GM12878 (cell line): ENCODE measurements around the gene SLC35E3. TPM values are rescaled to one million over a fixed set of nuclear protein-coding genes. Genes with fewer than 3 reads are reported as not detected.

Experiments
- ATAC-seq: fragments of 200-7000 bp; cut with Tn5 transposase; 3 replicates; pipeline ENCODE4 v1.9.1; 2020; ENCODE audit warnings: mild to moderate bottlenecking, moderate library complexity
- BruUV-seq: library from RNA; stranded (reverse); fragments of 400-500 nt; replicated peaks from 2 replicates; lab custom pipeline; 2021; lab: Mats Ljungman, UMichigan
- CTCF ChIA-PET: fragments of 300-600 bp; sonication (Branson Sonifier 250); formaldehyde crosslinking; extraction: SDS; loops from one replicate; lab custom pipeline; 2021; ENCODE audit warnings: inconsistent platforms; lab: Yijun Ruan, JAX
- POLR2A ChIA-PET: fragments of 350-600 bp; formaldehyde crosslinking; extraction: SDS; loops from one replicate; lab custom pipeline; 2021; ENCODE audit warnings: inconsistent platforms; lab: Charles Lee
- RAD21 ChIA-PET: fragments of 300-600 bp; sonication (Branson Sonifier 250); formaldehyde crosslinking; loops from one replicate; lab custom pipeline; 2023; ENCODE audit warnings: antibody characterized with exemption; ENCODE audit not compliant: unreplicated experiment; lab: Charles Lee
- SMC1A ChIA-PET: fragments of 300-600 bp; sonication (Branson Sonifier 250); formaldehyde crosslinking; loops from one replicate; lab custom pipeline; 2023; ENCODE audit not compliant: unreplicated experiment, uncharacterized antibody; lab: Charles Lee
- DNase-seq: peaks from one replicate; pipeline ENCODE4 v3.0.0-alpha.2; 2011; ENCODE audit warnings: low read depth, low spot score
- FAIRE-seq: peaks from 3 replicates; lab custom pipeline; 2011; peaks lifted over from hg19 to GRCh38; lab: Jason Lieb, UNC
- H2AFZ ChIP-seq: 2 replicates; pipeline ENCODE4 v1.6.0; 2011; ENCODE audit warnings: low read depth, low read length, control low read depth; ENCODE audit not compliant: control insufficient read depth
- H3K27ac ChIP-seq: 2 replicates; pipeline ENCODE4 v1.5.1; 2011; ENCODE audit warnings: control low read depth; ENCODE audit not compliant: control insufficient read depth, insufficient read depth
- H3K27me3 ChIP-seq, 2 experiments: replicated peaks in 1 of 2; 2 replicates each; pipeline versions ENCODE4 v1.6.0 to v1.6.1; 2011; ENCODE audit warnings: low read length in 1 of 2; ENCODE audit not compliant: control insufficient read depth in 2 of 2, insufficient read depth in 2 of 2
- H3K36me3 ChIP-seq, 2 experiments: 2 replicates each; pipeline ENCODE4 v1.5.1; 2011; ENCODE audit warnings: low read length in 1 of 2; ENCODE audit not compliant: control insufficient read depth in 2 of 2, insufficient read depth in 2 of 2
- H3K4me1 ChIP-seq: 2 replicates; pipeline ENCODE4 v1.6.1; 2011; ENCODE audit warnings: mild to moderate bottlenecking, low read length, moderate library complexity, mixed read lengths; ENCODE audit not compliant: control insufficient read depth, insufficient read depth
- H3K4me2 ChIP-seq: 2 replicates; pipeline ENCODE4 v1.6.0; 2011; ENCODE audit warnings: control low read depth; ENCODE audit not compliant: control insufficient read depth, insufficient read depth
- H3K4me3 ChIP-seq: fragments of 200-600 bp; sonication (generic); 2 replicates; pipeline ENCODE4 v1.5.1; 2016
- H3K79me2 ChIP-seq: 2 replicates; pipeline ENCODE4 v1.6.0; 2011; ENCODE audit warnings: low read length; ENCODE audit not compliant: control insufficient read depth, insufficient read depth
- H3K9ac ChIP-seq: 2 replicates; pipeline ENCODE4 v1.8.0; 2011; ENCODE audit warnings: low read length, control low read depth, mixed read lengths; ENCODE audit not compliant: control insufficient read depth, insufficient read depth
- H3K9me3 ChIP-seq: replicated peaks from 3 replicates; pipeline ENCODE4 v1.5.1; 2011; ENCODE audit warnings: mild to moderate bottlenecking, low read length; ENCODE audit not compliant: control insufficient read depth, insufficient read depth
- H4K20me1 ChIP-seq: 2 replicates; pipeline ENCODE4 v1.6.0; 2011; ENCODE audit not compliant: control insufficient read depth, insufficient read depth
- CHD4 ChIP-seq: fragments of 200-600 bp; sonication (generic); IDR thresholded peaks from 2 replicates; pipeline ENCODE4 v1.6.1; 2016; ENCODE audit warnings: mild to moderate bottlenecking
- IKZF1 ChIP-seq: fragments of 450-650 bp; conservative IDR thresholded peaks from 2 replicates; pipeline ENCODE4 v1.6.1; 2017; ENCODE audit warnings: antibody characterized with exemption, mild to moderate bottlenecking
- MEF2A ChIP-seq: IDR thresholded peaks from 2 replicates; pipeline ENCODE4 v1.6.1; 2011; ENCODE audit warnings: low read depth, mild to moderate bottlenecking, low read length, moderate library complexity; ENCODE audit not compliant: insufficient read depth
- MTA3 ChIP-seq: IDR thresholded peaks from 2 replicates; pipeline ENCODE4 v1.6.1; 2012; ENCODE audit warnings: low read length, inconsistent platforms, borderline replicate concordance
- MXI1 ChIP-seq: fragments of 150-350 bp; IDR thresholded peaks from 2 replicates; pipeline ENCODE4 v1.6.1; 2011; ENCODE audit warnings: low read depth, mild to moderate bottlenecking, inconsistent platforms, low read length, improper control_type of control experiment
- MYC ChIP-seq: IDR thresholded peaks from 2 replicates; pipeline ENCODE4 v1.6.1; 2011; ENCODE audit warnings: mild to moderate bottlenecking, low read length, moderate library complexity, inconsistent platforms; ENCODE audit not compliant: insufficient read depth, insufficient replicate concordance, insufficient read length, severe bottlenecking
- PAX8 ChIP-seq: fragments of 450-650 bp; IDR thresholded peaks from 2 replicates; pipeline ENCODE4 v1.6.1; 2017; ENCODE audit warnings: mild to moderate bottlenecking, moderate library complexity
- WGBS: methylation state at CpG from one replicate; pipeline ENCODE4 v1.1.6; 2016; ENCODE audit warnings: low lambda C conversion rate; ENCODE audit not compliant: insufficient replicate concordance, insufficient coverage; ENCODE audit errors: missing lambda C conversion rate; 5-methylcytosine and 5-hydroxymethylcytosine counted together
- in situ Hi-C: fragments of 300-500 bp; cut with MboI; formaldehyde crosslinking; loops from 9 replicates; pipeline ENCODE4 v1.14.3; 2018; ENCODE audit warnings: mixed read lengths
- intact Hi-C: fragments of 100-400 bp; cut with micrococcal nuclease; formaldehyde crosslinking; loops from one replicate; pipeline ENCODE4 v1.14.2; 2022; ENCODE audit not compliant: unreplicated experiment
- polyA plus RNA-seq, 11 experiments: library from polyadenylated mRNA; depleted of rRNA in 4 of 11; unstranded in 6 of 11; stranded (reverse) in 5 of 11; fragments of >200 nt; fragmentation: Nextera tagmentation in 4 of 11; fragmentation: Illumina TruSeq in 1 of 11; extraction: Ambion mirVana in 4 of 11; extraction: Trizol in 1 of 11; gene quantifications; 1 replicate in 1 of 11; 2 replicates in 10 of 11; pipeline versions ENCODE4 v1.2.1 to v1.2.3, GENCODE V29; 2011 to 2016; ENCODE audit warnings: inconsistent platforms in 2 of 11, missing spikeins in 2 of 11, low read depth in 1 of 11
- total RNA-seq, 4 experiments: library from RNA; depleted of rRNA in 3 of 4; stranded (reverse); fragments of >200 nt in 3 of 4; fragmentation: Illumina TruSeq in 1 of 4; extraction: Trizol in 1 of 4; gene quantifications; 2 replicates each; pipeline versions ENCODE4 v1.2.1 to v1.2.3, GENCODE V29; 2013 to 2021
- TF ChIP-seq, protein P1 (sequence below): IDR thresholded peaks from 2 replicates; pipeline ENCODE4 v1.6.1; 2011; ENCODE audit warnings: low read depth, low read length, improper control_type of control experiment, borderline replicate concordance
- TF ChIP-seq, protein P2 (sequence below): fragments of 150-350 bp; IDR thresholded peaks from 2 replicates; pipeline ENCODE4 v1.6.1; 2014; ENCODE audit warnings: mild to moderate bottlenecking, low read depth, low read length
- TF ChIP-seq, protein P3 (sequence below): IDR thresholded peaks from 2 replicates; pipeline ENCODE4 v1.6.1; 2011; ENCODE audit warnings: mild to moderate bottlenecking, low read depth, low read length, moderate library complexity; ENCODE audit not compliant: insufficient replicate concordance

Gene SLC35E3
- total and polyA plus RNA-seq, 10 of the 15 experiments (the other 5 are each of a cell fraction or from before 2014, with no cell fraction given) = 3.6 to 19.8 (median 6.1) TPM

DNA sequence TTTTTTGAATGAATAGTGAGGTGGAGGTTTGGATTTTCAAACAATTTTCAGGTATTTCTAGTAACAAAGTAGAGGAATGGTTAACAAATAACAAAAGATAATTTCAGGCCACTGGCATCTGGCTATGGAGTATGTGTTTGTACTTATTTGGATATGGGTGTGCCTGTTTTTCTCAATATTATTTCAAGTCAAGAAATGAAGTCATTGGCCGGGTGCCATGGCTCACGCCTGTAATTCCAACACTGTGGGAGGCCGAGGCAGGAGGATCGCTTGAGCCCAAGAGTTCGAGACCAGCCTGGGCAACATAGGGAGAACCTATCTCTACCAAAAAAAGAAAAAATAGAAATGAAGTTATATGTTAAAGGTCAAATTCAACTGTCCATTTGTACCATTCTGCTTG is 13.9 kb downstream of the SLC35E3 start:
- intact Hi-C loops = no loop called here
- POLR2A ChIA-PET = no interaction called here
- Histone ChIP-seq H4K20me1 (no peaks in the 10 kb centered on the region), H3K9ac (no peak overlapping the region), H2AFZ (no peak overlapping the region), H3K79me2 (no peaks in the 10 kb centered on the region), H3K4me1 (no peaks in the 10 kb centered on the region), H3K9me3 (no peaks in the 10 kb centered on the region), H3K27ac (no peak overlapping the region)
- no TSS peak for BruUV-seq
- ATAC-seq (no peak), DNase-seq (no peak)
- WGBS = 94% methylated on average over 5 of the region's 5 CpGs
- in situ Hi-C loops = no loop called here
- TF ChIP-seq, protein P1, sequence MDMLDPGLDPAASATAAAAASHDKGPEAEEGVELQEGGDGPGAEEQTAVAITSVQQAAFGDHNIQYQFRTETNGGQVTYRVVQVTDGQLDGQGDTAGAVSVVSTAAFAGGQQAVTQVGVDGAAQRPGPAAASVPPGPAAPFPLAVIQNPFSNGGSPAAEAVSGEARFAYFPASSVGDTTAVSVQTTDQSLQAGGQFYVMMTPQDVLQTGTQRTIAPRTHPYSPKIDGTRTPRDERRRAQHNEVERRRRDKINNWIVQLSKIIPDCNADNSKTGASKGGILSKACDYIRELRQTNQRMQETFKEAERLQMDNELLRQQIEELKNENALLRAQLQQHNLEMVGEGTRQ = no peak
- TF ChIP-seq CHD4 (no peak), MYC (no peak), IKZF1 (no peak), MTA3 (no peak), MEF2A (no peak), PAX8 (no peak), MXI1 (no peak)
- TF ChIP-seq, protein P2, sequence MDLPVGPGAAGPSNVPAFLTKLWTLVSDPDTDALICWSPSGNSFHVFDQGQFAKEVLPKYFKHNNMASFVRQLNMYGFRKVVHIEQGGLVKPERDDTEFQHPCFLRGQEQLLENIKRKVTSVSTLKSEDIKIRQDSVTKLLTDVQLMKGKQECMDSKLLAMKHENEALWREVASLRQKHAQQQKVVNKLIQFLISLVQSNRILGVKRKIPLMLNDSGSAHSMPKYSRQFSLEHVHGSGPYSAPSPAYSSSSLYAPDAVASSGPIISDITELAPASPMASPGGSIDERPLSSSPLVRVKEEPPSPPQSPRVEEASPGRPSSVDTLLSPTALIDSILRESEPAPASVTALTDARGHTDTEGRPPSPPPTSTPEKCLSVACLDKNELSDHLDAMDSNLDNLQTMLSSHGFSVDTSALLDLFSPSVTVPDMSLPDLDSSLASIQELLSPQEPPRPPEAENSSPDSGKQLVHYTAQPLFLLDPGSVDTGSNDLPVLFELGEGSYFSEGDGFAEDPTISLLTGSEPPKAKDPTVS = no peak
- TF ChIP-seq, protein P3, sequence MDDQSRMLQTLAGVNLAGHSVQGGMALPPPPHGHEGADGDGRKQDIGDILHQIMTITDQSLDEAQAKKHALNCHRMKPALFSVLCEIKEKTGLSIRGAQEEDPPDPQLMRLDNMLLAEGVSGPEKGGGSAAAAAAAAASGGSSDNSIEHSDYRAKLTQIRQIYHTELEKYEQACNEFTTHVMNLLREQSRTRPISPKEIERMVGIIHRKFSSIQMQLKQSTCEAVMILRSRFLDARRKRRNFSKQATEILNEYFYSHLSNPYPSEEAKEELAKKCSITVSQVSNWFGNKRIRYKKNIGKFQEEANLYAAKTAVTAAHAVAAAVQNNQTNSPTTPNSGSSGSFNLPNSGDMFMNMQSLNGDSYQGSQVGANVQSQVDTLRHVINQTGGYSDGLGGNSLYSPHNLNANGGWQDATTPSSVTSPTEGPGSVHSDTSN = no peak
- TF ChIP-seq, all 136 proteins: peak for 0
- H3K27me3 ChIP-seq = no peaks in the 10 kb centered on the region
- ChIA-PET CTCF (no interaction called here), SMC1A (no interaction called here), RAD21 (no interaction called here)
- H3K36me3 ChIP-seq = peaks cover 0 to 2% of the 10 kb centered on the region in 2 experiments; a peak in 1 of 4 replicates
- no peak for FAIRE-seq
- H3K4me3 ChIP-seq = no peak overlapping the region
- H3K4me2 ChIP-seq = no peak overlapping the region
